GM06990 (cell line): Measurements from ENCODE around the gene SLFN12.
"Not testable (repeated sequence)": the region's sequence is repeated elsewhere in the genome, so short reads cannot be mapped to it uniquely, and the experiment has no call there.

ENCODE experiments used
- DNase-seq: peaks from one replicate; pipeline ENCODE4 v3.0.0-alpha.2; 2011; ENCODE audit not compliant: insufficient read length; ENCODE audit errors: extremely low read depth
- H3K27me3 ChIP-seq: replicated peaks from 2 replicates; pipeline ENCODE4 v1.6.0; 2011; ENCODE audit warnings: low read length; ENCODE audit not compliant: control insufficient read depth, insufficient read depth
- H3K36me3 ChIP-seq: 2 replicates; pipeline ENCODE4 v1.5.1; 2011; ENCODE audit warnings: low read length; ENCODE audit not compliant: control insufficient read depth, insufficient read depth
- H3K4me3 ChIP-seq: replicated peaks from 2 replicates; pipeline ENCODE4 v1.5.1; 2011; ENCODE audit warnings: low read depth, mild to moderate bottlenecking, control low read depth, low read length
- TF ChIP-seq, protein P1 (sequence below): IDR thresholded peaks from 2 replicates; pipeline ENCODE4 v1.5.1; 2011; ENCODE audit warnings: low read length, control low read depth, mild to moderate bottlenecking, inconsistent platforms; ENCODE audit not compliant: insufficient read depth, poor library complexity, severe bottlenecking

Gene SLFN12

DNA sequence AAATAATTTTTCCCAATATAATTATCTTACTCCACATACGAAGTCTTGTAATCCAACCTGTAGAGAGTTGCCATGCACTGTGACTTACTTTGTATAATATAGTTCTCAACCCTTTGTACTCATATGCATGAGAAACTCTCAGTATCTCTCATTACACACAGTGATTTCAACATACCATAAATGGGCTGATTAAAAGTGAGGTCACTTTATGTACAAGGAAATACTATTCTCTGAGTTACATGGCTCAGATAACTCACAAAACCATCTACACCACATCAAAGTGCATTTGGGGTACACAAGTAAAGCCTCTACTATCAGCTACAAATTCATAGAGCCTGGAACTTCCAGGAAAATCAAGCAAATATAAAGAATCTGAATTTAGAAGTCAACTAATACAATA lies 27.9 kb downstream of the SLFN12 start:
- DNase-seq = no peak
- Histone ChIP-seq H3K4me3 (no peak overlapping the region), H3K27me3 (no peaks in the 10 kb centered on the region), H3K36me3 (no peaks in the 10 kb centered on the region; the same call in none of the 2 replicates)
- TF ChIP-seq, protein P1, sequence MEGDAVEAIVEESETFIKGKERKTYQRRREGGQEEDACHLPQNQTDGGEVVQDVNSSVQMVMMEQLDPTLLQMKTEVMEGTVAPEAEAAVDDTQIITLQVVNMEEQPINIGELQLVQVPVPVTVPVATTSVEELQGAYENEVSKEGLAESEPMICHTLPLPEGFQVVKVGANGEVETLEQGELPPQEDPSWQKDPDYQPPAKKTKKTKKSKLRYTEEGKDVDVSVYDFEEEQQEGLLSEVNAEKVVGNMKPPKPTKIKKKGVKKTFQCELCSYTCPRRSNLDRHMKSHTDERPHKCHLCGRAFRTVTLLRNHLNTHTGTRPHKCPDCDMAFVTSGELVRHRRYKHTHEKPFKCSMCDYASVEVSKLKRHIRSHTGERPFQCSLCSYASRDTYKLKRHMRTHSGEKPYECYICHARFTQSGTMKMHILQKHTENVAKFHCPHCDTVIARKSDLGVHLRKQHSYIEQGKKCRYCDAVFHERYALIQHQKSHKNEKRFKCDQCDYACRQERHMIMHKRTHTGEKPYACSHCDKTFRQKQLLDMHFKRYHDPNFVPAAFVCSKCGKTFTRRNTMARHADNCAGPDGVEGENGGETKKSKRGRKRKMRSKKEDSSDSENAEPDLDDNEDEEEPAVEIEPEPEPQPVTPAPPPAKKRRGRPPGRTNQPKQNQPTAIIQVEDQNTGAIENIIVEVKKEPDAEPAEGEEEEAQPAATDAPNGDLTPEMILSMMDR = no peak

DNA sequence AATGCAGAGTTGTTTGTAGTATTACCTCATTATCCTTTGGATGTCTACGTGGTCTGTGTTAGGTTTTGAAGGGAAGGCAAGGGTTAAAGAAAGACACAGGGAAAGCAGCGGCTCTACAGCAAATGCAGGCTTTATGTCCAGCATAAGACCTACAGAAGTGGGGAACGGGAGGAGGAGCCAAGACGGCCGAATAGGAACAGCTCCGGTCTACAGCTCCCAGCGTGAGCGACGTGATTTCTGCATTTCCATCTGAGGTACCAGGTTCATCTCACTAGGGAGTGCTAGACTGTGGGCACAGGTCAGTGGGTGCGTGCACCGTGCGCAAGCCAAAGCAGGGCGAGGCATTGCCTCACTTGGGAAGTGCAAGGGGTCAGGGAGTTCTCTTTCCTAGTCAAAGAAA lies 38.5 kb downstream of the SLFN12 start:
- not testable (repeated sequence) for H3K36me3 ChIP-seq, DNase-seq, H3K27me3 ChIP-seq, H3K4me3 ChIP-seq

DNA sequence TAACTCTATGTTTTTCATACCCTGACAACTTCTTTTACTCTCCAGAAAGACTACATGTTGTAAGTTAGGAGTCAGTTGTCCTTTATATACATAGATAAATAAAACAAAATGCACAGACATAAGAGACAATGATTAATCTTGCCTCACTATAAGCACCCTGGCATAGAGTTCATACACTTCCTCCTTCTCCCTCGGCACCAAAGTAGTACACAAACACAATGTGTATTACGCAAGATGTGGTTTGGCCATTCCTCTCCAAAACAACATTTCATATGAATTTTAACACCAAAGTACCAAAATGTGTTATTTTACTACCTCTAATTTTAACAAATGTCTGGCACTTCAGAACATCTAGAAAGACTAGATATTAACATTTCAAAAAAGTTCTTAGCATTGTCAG lies 41.6 kb downstream of the SLFN12 start:
- Histone ChIP-seq H3K36me3 (no peaks in the 10 kb centered on the region), H3K4me3 (no peak overlapping the region), H3K27me3 (no peaks in the 10 kb centered on the region; the same call in 1 of the 2 replicates)
- DNase-seq = no peak
- TF ChIP-seq, protein P1 = no peak

DNA sequence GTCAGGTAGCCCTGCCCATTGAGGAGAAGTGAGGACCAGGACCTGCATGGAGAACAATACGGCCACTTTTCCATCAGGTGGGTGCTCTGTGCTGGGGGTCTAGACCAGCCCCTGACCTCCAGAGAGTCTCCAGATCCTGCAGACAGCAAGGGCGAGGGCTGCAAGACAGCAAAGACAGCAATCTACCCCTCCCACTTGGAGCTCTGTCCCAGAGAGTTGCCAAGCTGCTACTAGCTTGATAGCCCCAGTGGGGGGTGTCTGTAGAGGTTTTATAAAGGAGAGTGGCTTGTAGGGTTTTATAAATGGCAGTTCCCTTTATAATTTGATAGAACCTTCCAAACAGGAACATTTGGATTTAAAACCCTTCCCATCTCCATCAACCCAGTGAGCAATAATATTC lies 42.1 kb downstream of the SLFN12 start:
- H3K27me3 ChIP-seq = no peaks in the 10 kb centered on the region; the same call in 1 of the 2 replicates
- DNase-seq = no peak
- TF ChIP-seq, protein P1 = no peak

DNA sequence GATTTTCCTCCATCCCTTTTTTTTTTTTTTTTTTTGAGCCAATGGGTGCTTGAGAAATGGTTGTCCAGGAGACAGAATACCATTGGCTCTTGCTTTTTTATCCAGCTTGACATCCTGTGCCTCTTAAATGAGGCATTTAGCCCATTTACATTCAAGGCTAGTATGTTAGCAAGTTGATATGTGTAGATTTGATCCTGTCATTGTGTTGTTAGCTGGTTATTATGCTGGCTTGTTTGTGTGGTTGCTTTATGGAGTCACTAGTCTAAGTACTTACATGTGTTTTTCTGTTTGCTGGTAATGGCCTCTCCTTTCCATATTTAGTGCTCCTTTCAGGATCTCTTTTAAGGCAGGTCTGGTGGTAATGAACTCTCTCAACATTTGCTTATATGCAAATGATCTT lies 44.8 kb downstream of the SLFN12 start:
- TF ChIP-seq, protein P1 = no peak
- H3K4me3 ChIP-seq = no peak overlapping the region
- DNase-seq = no peak
- H3K27me3 ChIP-seq = no peaks in the 10 kb centered on the region; the same call in 1 of the 2 replicates
- H3K36me3 ChIP-seq = no peaks in the 10 kb centered on the region

More for the DNA sequence above, 42.1 kb downstream of the SLFN12 start:
- Histone ChIP-seq H3K36me3 (no peaks in the 10 kb centered on the region), H3K4me3 (no peak overlapping the region)

DNA sequence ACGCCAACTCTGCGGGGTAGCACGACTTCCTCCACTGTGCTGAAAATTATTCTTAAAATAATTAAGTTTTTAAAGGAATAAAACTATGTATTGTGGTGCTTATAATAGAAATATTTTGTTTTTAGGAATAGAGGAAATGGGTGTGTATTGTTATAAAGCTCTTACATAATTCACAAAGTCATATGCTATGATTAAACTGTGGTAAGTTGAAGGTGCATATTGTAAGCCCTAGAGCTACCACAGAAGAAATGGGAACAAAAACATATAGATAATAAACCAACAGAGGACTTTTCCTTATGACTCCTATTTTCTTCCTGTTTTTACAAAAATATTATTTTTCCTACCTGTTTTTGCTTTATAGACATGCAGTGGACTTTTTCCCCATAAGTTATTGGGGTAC lies 54.6 kb downstream of the SLFN12 start:
- no peak for DNase-seq
- TF ChIP-seq, protein P1 = no peak
- Histone ChIP-seq H3K36me3 (no peaks in the 10 kb centered on the region), H3K4me3 (no peak overlapping the region), H3K27me3 (no peaks in the 10 kb centered on the region)
